Gastroesophageal sphincter (tissue), 4 donors: ENCODE data around the gene ZMYND19. TPM values are rescaled to one million over a fixed set of nuclear protein-coding genes. Genes with fewer than 3 reads are reported as not detected.
"Not testable (repeated sequence)": the region's sequence is repeated elsewhere in the genome, so short reads cannot be mapped to it uniquely, and the experiment has no call there.

ENCODE experiments used
- ATAC-seq: fragments of 150-250 bp; one replicate; pipeline ENCODE4 v1.9.1; 2016; ENCODE audit warnings: mild to moderate bottlenecking, moderate library complexity
- H3K27ac ChIP-seq, 4 donors: fragments of 200-600 bp; sonication (generic) in 3 of 4; 1 replicate in 3 of 4; 2 replicates in 1 of 4; pipeline ENCODE4 v1.5.1; 2016 to 2019
- H3K27me3 ChIP-seq: fragments of 200-600 bp; sonication (generic); one replicate; pipeline ENCODE4 v1.5.1; 2019
- H3K36me3 ChIP-seq, 2 donors: fragments of 200-600 bp; sonication (generic); one replicate each; pipeline ENCODE4 v1.5.1; 2019; ENCODE audit warnings: control low read depth in 1 of 2
- H3K4me1 ChIP-seq, 3 donors: fragments of 200-600 bp; sonication (generic); 1 replicate in 2 of 3; 2 replicates in 1 of 3; pipeline ENCODE4 v1.5.1; 2016 to 2019; ENCODE audit warnings: control low read depth in 2 of 3
- H3K4me3 ChIP-seq, 2 donors: fragments of 200-600 bp; sonication (generic); one replicate each; pipeline ENCODE4 v1.5.1; 2019; ENCODE audit warnings: mild to moderate bottlenecking in 1 of 2, moderate library complexity in 1 of 2
- H3K9me3 ChIP-seq, 3 donors: fragments of 200-600 bp; sonication (generic); one replicate each; pipeline ENCODE4 v1.5.1; 2017 to 2019; ENCODE audit warnings: control low read depth in 2 of 3
- CTCF ChIP-seq, 4 experiments: fragments of 200-600 bp in 2 of 4; fragments of 450-650 bp in 2 of 4; sonication (generic) in 1 of 4; IDR thresholded peaks; one replicate each; pipeline ENCODE4 v1.5.1; 2017 to 2019; ENCODE audit warnings: antibody characterized with exemption in 4 of 4, mild to moderate bottlenecking in 2 of 4, moderate library complexity in 2 of 4
- EP300 ChIP-seq: sonication (generic); formaldehyde crosslinking; IDR thresholded peaks from one replicate; pipeline ENCODE4 v1.6.1; 2017; ENCODE audit warnings: antibody characterized with exemption, mild to moderate bottlenecking
- POLR2A ChIP-seq, 2 donors: fragments of 450-650 bp; IDR thresholded peaks; one replicate each; pipeline ENCODE4 v1.6.1; 2017; ENCODE audit warnings: antibody characterized with exemption in 2 of 2, mild to moderate bottlenecking in 2 of 2, moderate library complexity in 1 of 2
- POLR2AphosphoS5 ChIP-seq: sonication (generic); formaldehyde crosslinking; IDR thresholded peaks from one replicate; pipeline ENCODE4 v1.6.1; 2017; ENCODE audit warnings: antibody characterized with exemption
- WGBS, 2 donors: methylation state at CpG; one replicate each; pipeline ENCODE4 v1.1.5; 2018; ENCODE audit warnings: low coverage in 1 of 2; 5-methylcytosine and 5-hydroxymethylcytosine counted together
- total RNA-seq, 4 donors: library from RNA; depleted of rRNA; stranded (reverse); fragments of >200 nt; gene quantifications; one replicate each; pipeline ENCODE4 v1.1.0, GENCODE V29; 2016

Gene ZMYND19
- total RNA-seq, 4 donors from 2014 or later, result 9.5 to 17.1 (median 13.2) TPM

- Histone ChIP-seq H3K4me1 (peaks cover 0 to 65% (median 9%) of the 10 kb centered on the region in 3 donors), H3K9me3 (no peaks in the 10 kb centered on the region), H3K27me3 (no peaks in the 10 kb centered on the region), H3K36me3 (peaks cover 0 to 43% of the 10 kb centered on the region in 2 donors), H3K27ac (peak overlapping the region; percentile 88 to 96 (median 92)), H3K4me3 (peak overlapping the region; percentile 92 to 95)
- 13 to 44% methylated on average over 4 to 5 of the region's 58 CpGs for WGBS, 2 donors
- TF ChIP-seq EP300, result no peak
- no peak for TF ChIP-seq POLR2A (IDR thresholded peaks at IDR 0.05)
- TF ChIP-seq CTCF (IDR thresholded peaks at IDR 0.05), result no peak
- no peak for TF ChIP-seq POLR2AphosphoS5
- ATAC-seq, result peak; percentile 27
Measured at GRCh38 chr9:137552022-137552768, 38.1 kb downstream of the ZMYND19 start.

- Histone ChIP-seq H3K36me3 (peaks cover 0 to 42% of the 10 kb centered on the region in 2 donors), H3K27ac (peak within 1 kb of the TSS; percentile 88 to 96 (median 92)), H3K4me1 (peaks cover 0 to 63% (median 9%) of the 10 kb centered on the region in 3 donors), H3K9me3 (no peaks in the 10 kb centered on the region), H3K4me3 (peak within 1 kb of the TSS; percentile 92 to 95), H3K27me3 (no peaks in the 10 kb centered on the region)
- WGBS, 2 donors, result 0% methylated on average over 2 of the region's 106 CpGs; no CpG with 5 or more reads in 1 of the 2 donors
- TF ChIP-seq CTCF (IDR thresholded peaks at IDR 0.05) (peak in 3 of 4 experiments; percentile 61 to 70 (median 68)), EP300 (no peak), POLR2AphosphoS5 (peak; percentile 89), POLR2A (IDR thresholded peaks at IDR 0.05) (peak; percentile 88 to 90)
- peak; percentile 95 for ATAC-seq
Measured at GRCh38 chr9:137551264-137552021, 38.9 kb downstream of the ZMYND19 start, which contains the start of gene MRPL41. Gene MRPL41, plus strand, starts transcription at chr9:137551879. Its CDS starts 203 bp downstream, at chr9:137552082.

GRCh38 chr9:137550958-137551263 is 39.4 kb downstream of the ZMYND19 start:
- Histone ChIP-seq H3K27ac (peak overlapping the region; percentile 30 to 96 (median 92)), H3K36me3 (peaks cover 0 to 37% of the 10 kb centered on the region in 2 donors), H3K4me3 (peak overlapping the region; percentile 42 to 95), H3K4me1 (peaks cover 0 to 58% (median 9%) of the 10 kb centered on the region in 3 donors)
- H3K9me3 ChIP-seq, ATAC-seq, H3K27me3 ChIP-seq: not testable (repeated sequence)
- 0% methylated on average over 4 of the region's 17 CpGs; no CpG with 5 or more reads in 1 of the 2 donors for WGBS, 2 donors

GRCh38 chr9:137550231-137550621 is 40.1 kb downstream of the ZMYND19 start, which contains the start of gene PNPLA7:
Gene PNPLA7, minus strand, starts transcription at chr9:137550402. Its CDS starts 205 bp downstream, at chr9:137550197.
- Histone ChIP-seq H3K27ac (peak within 1 kb of the TSS; percentile 41 to 96 (median 92)), H3K36me3 (peaks cover 0 to 30% of the 10 kb centered on the region in 2 donors), H3K27me3 (no peaks in the 10 kb centered on the region), H3K4me3 (peak within 1 kb of the TSS; percentile 42 to 95), H3K4me1 (peaks cover 0 to 52% (median 9%) of the 10 kb centered on the region in 3 donors), H3K9me3 (no peaks in the 10 kb centered on the region)
- WGBS, 2 donors, result 64% methylated on average over 1 of the region's 13 CpGs; no CpG with 5 or more reads in 1 of the 2 donors
- peak; percentile 77 for TF ChIP-seq POLR2AphosphoS5
- no peak for TF ChIP-seq EP300
- peak; percentile 77 for ATAC-seq

GRCh38 chr9:137547687-137548543 is 42.4 kb downstream of the ZMYND19 start:
- no peak for ATAC-seq
- Histone ChIP-seq H3K4me3 (no peak overlapping the region), H3K27ac (peak overlapping the region in 1 of 4 donors; percentile 23), H3K4me1 (peaks cover 0 to 45% (median 9%) of the 10 kb centered on the region in 3 donors), H3K36me3 (peaks cover 0 to 23% of the 10 kb centered on the region in 2 donors), H3K27me3 (no peaks in the 10 kb centered on the region), H3K9me3 (no peaks in the 10 kb centered on the region)
- TF ChIP-seq POLR2AphosphoS5 (no peak), EP300 (no peak), POLR2A (IDR thresholded peaks at IDR 0.05) (no peak), CTCF (IDR thresholded peaks at IDR 0.05) (no peak)
- WGBS, 2 donors, result 71 to 80% methylated on average over 5 to 8 of the region's 23 CpGs
